SU-DHL-6 (cell line): Measurements from ENCODE around the gene PRDM10.

Experiments
- CTCF ChIP-seq: fragments of 200-600 bp; sonication (generic); IDR thresholded peaks from one replicate; pipeline ENCODE4 v1.5.1; 2017; ENCODE audit warnings: antibody characterized with exemption, mild to moderate bottlenecking, low read length, moderate library complexity; ENCODE audit not compliant: insufficient read depth, poor library complexity, severe bottlenecking
- EZH2phosphoT487 ChIP-seq: fragments of 200-600 bp; sonication (generic), shearing (Covaris generic); conservative IDR thresholded peaks from 2 replicates; pipeline ENCODE4 v1.6.1; 2018; ENCODE audit warnings: mild to moderate bottlenecking, antibody characterized with exemption, low read length, moderate library complexity, mixed read lengths

- TF ChIP-seq CTCF = no peak
- TF ChIP-seq EZH2phosphoT487 = no peak
Measured at GRCh38 chr11:129917231-129917630, 85.4 kb downstream of the PRDM10 start.
